Adipocyte (in vitro differentiated cells): ENCODE measurements around the gene MUC5B.

Source experiments
- DNase-seq: peaks from one replicate; pipeline ENCODE4 v3.0.0-alpha.2; 2015; ENCODE audit warnings: low read depth
- H3K27me3 ChIP-seq: replicated peaks from 2 replicates; pipeline ENCODE4 v1.7.0; 2013; ENCODE audit warnings: mild to moderate bottlenecking, low read length, moderate library complexity; ENCODE audit not compliant: control insufficient read depth, insufficient read depth
- H3K36me3 ChIP-seq: 2 replicates; pipeline ENCODE4 v1.7.0; 2013; ENCODE audit warnings: low read length, mild to moderate bottlenecking, moderate library complexity; ENCODE audit not compliant: control insufficient read depth, insufficient read depth, severe bottlenecking
- H3K4me1 ChIP-seq: 2 replicates; pipeline ENCODE4 v1.7.0; 2013; ENCODE audit warnings: mild to moderate bottlenecking, low read length, moderate library complexity; ENCODE audit not compliant: control insufficient read depth, insufficient read depth
- H3K4me3 ChIP-seq: 2 replicates; pipeline ENCODE4 v1.7.0; 2013; ENCODE audit warnings: mild to moderate bottlenecking, low read length, moderate library complexity
- H3K9ac ChIP-seq: 2 replicates; pipeline ENCODE4 v1.7.0; 2013; ENCODE audit warnings: mild to moderate bottlenecking, low read length, moderate library complexity
- H3K9me3 ChIP-seq: 2 replicates; pipeline ENCODE4 v1.7.0; 2013; ENCODE audit warnings: mild to moderate bottlenecking, low read length, moderate library complexity; ENCODE audit not compliant: control insufficient read depth

The MUC5B gene

GRCh38 chr11:1304380-1304779 lies 81.5 kb downstream of the MUC5B start:
- no peak overlapping the region for H3K9ac ChIP-seq
- no peaks in the 10 kb centered on the region for H3K9me3 ChIP-seq
- peaks cover 21% of the 10 kb centered on the region for H3K4me1 ChIP-seq
- no peak overlapping the region for H3K4me3 ChIP-seq
- DNase-seq = no peak
- peaks cover 10% of the 10 kb centered on the region for H3K36me3 ChIP-seq
- H3K27me3 ChIP-seq = no peaks in the 10 kb centered on the region

- Histone ChIP-seq H3K4me3 (no peak overlapping the region), H3K9ac (no peak overlapping the region), H3K9me3 (no peaks in the 10 kb centered on the region), H3K4me1 (peaks cover 20% of the 10 kb centered on the region), H3K27me3 (no peaks in the 10 kb centered on the region), H3K36me3 (peaks cover 10% of the 10 kb centered on the region)
- DNase-seq = no peak
Measured at GRCh38 chr11:1305063-1305495, 82.2 kb downstream of the MUC5B start.

GRCh38 chr11:1305501-1306056 lies 82.7 kb downstream of the MUC5B start:
- H3K36me3 ChIP-seq = peaks cover 10% of the 10 kb centered on the region
- no peak overlapping the region for H3K9ac ChIP-seq
- no peaks in the 10 kb centered on the region for H3K9me3 ChIP-seq
- no peak for DNase-seq
- no peak overlapping the region for H3K4me3 ChIP-seq
- H3K27me3 ChIP-seq = no peaks in the 10 kb centered on the region
- H3K4me1 ChIP-seq = peaks cover 25% of the 10 kb centered on the region

GRCh38 chr11:1306186-1307162 lies 83.6 kb downstream of the MUC5B start:
- Histone ChIP-seq H3K9me3 (peaks cover 2% of the 10 kb centered on the region), H3K4me3 (no peak overlapping the region), H3K4me1 (peaks cover 25% of the 10 kb centered on the region), H3K27me3 (no peaks in the 10 kb centered on the region), H3K36me3 (peaks cover 10% of the 10 kb centered on the region), H3K9ac (no peak overlapping the region)
- no peak for DNase-seq

- Histone ChIP-seq H3K27me3 (no peaks in the 10 kb centered on the region), H3K9ac (no peak overlapping the region), H3K4me1 (peaks cover 25% of the 10 kb centered on the region), H3K4me3 (no peak overlapping the region), H3K36me3 (peaks cover 10% of the 10 kb centered on the region), H3K9me3 (peaks cover 10% of the 10 kb centered on the region)
- no peak for DNase-seq
Measured at GRCh38 chr11:1307163-1307870, 84.5 kb downstream of the MUC5B start.

GRCh38 chr11:1307998-1308742 lies 85.3 kb downstream of the MUC5B start:
- Histone ChIP-seq H3K9ac (peak overlapping the region; percentile 95), H3K9me3 (peaks cover 14% of the 10 kb centered on the region), H3K27me3 (no peaks in the 10 kb centered on the region), H3K4me1 (peaks cover 24% of the 10 kb centered on the region), H3K4me3 (peak overlapping the region; percentile 85), H3K36me3 (peaks cover 10% of the 10 kb centered on the region)
- peak; percentile 15 for DNase-seq

- peak overlapping the region; percentile 95 for H3K9ac ChIP-seq
- H3K36me3 ChIP-seq = peaks cover 10% of the 10 kb centered on the region
- DNase-seq = peak; percentile 67
- H3K4me3 ChIP-seq = peak overlapping the region; percentile 85
- H3K9me3 ChIP-seq = peaks cover 17% of the 10 kb centered on the region
- H3K27me3 ChIP-seq = no peaks in the 10 kb centered on the region
- H3K4me1 ChIP-seq = peaks cover 20% of the 10 kb centered on the region
Measured at GRCh38 chr11:1308743-1309497, 86.1 kb downstream of the MUC5B start.

- H3K36me3 ChIP-seq = peaks cover 10% of the 10 kb centered on the region
- no peaks in the 10 kb centered on the region for H3K27me3 ChIP-seq
- H3K9ac ChIP-seq = peak within 1 kb of the TSS; percentile 95
- peak within 1 kb of the TSS; percentile 85 for H3K4me3 ChIP-seq
- peak; percentile 98 for DNase-seq
- peaks cover 17% of the 10 kb centered on the region for H3K9me3 ChIP-seq
- H3K4me1 ChIP-seq = peaks cover 16% of the 10 kb centered on the region
Measured at GRCh38 chr11:1309498-1310317, 86.8 kb downstream of the MUC5B start, which contains the start of gene TOLLIP. TSS of gene TOLLIP (minus strand) at chr11:1309632. CDS start at chr11:1309498, 134 bp downstream.

- peaks cover 16% of the 10 kb centered on the region for H3K4me1 ChIP-seq
- DNase-seq = no peak
- peak overlapping the region; percentile 85 for H3K4me3 ChIP-seq
Measured at GRCh38 chr11:1310318-1310687, 87.4 kb downstream of the MUC5B start.

More at GRCh38 chr11:1310318-1310687, 87.4 kb downstream of the MUC5B start:
- H3K9ac ChIP-seq = peak overlapping the region; percentile 95
- H3K36me3 ChIP-seq = peaks cover 4% of the 10 kb centered on the region
- H3K9me3 ChIP-seq = peaks cover 17% of the 10 kb centered on the region
- H3K27me3 ChIP-seq = no peaks in the 10 kb centered on the region
